Putamen (tissue), 1 donor: ENCODE measurements around the gene RDM1.

ENCODE experiments used
- DNase-seq: peaks from one replicate; pipeline ENCODE4 v3.0.0-alpha.2; 2016; ENCODE audit warnings: low spot score

RDM1 gene

GRCh38 chr17:35932586-35932985, 2.0 kb upstream of the RDM1 start:
- DNase-seq = no peak

GRCh38 chr17:35931794-35932425, 1.3 kb upstream of the RDM1 start:
- no peak for DNase-seq

DNA sequence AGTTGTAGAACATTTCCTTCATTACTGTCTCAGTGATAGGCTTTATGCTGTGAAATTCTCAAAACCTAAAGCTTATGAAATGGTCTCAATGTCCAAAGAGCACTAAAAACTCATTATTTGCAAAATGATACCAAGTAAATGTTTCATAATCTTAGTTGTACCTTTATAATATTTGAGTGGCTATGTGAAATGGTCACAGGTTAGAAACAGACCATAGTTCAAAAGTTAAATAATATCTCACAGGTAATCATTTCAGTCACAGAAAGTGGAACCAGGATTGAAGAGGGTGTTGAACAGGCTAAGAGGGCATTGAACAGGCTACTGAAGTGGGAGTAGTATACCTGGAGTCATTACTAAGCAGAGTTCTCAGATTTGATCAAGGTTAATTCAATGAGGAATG, 2.9 kb downstream of the RDM1 start:
- DNase-seq = no peak

- no peak for DNase-seq
These were observed 6.9 kb downstream of the RDM1 start for GRCh38 chr17:35923609-35924114.

DNA sequence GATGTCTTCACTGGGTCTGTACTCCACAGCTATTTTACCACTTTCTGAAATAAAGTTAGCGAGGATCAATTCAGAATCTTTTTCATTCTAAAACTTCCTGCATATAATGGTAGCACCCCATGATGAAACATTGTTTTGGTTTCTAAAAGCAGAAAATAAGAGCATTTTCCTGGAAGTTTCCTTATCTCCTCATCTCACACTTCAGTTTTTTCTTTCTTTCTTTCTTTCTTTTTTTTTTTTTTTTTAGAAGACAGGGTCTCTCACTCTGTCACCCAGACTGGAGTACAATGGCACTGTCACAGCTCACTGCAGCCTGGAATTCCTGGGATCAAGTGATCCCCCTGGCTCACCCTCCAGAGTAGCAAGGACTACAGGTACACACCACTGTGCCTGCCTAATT, 10.3 kb downstream of the RDM1 start:
- no peak for DNase-seq

GRCh38 chr17:35918665-35919064, 11.9 kb downstream of the RDM1 start:
- DNase-seq = no peak

GRCh38 chr17:35917519-35918213, 12.9 kb downstream of the RDM1 start:
- no peak for DNase-seq

- no peak for DNase-seq
These were observed 15.2 kb downstream of the RDM1 start for GRCh38 chr17:35915153-35915964.

DNA sequence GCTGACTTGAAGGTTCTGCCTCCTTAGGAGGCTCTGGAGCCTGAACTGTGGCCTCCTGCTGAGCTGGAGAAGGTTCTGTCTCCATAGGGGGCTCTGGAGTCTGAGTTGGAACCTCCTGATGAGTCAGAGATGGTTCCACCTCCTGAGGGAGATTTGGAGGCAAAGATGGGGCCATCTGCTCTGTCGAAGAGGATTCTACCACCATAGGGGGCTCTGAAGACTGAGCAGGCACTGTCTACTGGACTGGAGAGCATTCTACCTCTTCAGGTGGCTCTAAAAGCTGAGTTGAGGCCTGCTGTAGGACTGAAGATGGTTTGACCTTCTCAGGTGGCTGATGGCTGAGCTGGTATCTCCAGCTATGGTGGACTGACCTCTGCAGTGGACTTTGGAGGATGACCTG, 16.2 kb downstream of the RDM1 start:
- no peak for DNase-seq

DNA sequence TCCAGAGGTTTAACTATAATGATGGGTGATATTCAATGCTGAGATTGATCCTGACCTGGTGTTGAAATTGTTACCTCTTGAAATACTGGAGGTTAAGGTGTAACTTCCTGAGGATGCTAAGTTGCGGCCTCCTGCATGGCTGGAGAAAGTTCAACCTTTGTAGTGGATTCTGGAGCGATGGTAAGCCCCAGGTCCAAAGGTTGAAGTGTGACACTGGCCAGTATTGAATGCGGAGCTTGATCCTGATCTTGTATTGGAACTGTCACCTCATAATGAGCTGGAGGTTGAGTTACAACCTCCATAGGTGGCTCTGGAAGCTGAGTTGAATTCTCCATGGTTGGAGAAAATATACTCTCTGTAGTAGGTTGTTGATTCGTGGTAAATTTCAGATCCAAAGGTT, 17.0 kb downstream of the RDM1 start:
- DNase-seq = no peak

DNA sequence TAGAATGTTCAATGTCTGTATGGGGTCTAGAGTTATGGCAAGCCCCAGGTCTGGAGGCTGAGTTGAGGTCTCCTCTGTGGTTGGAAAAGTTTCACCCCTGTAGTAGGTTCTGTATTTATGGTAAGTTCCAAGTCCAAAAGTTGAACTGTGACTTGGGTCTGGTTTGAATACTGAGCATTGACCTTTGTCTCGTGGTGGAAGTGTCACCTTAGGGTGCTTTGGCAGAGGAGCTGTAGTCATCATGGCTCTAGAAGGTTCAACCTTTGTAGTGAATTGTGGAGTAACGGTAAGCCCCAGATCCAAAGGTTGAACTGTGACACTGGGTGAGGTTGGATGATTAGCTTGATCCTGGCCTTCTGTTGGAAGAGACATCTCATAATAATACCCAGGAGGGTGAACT, 17.6 kb downstream of the RDM1 start:
- DNase-seq = no peak

GRCh38 chr17:35912339-35912912, 18.1 kb downstream of the RDM1 start:
- no peak for DNase-seq

GRCh38 chr17:35909408-35909807, 21.2 kb downstream of the RDM1 start:
- DNase-seq = no peak

GRCh38 chr17:35907691-35908090, 22.9 kb downstream of the RDM1 start:
- DNase-seq = no peak

- no peak for DNase-seq
These were observed 23.5 kb downstream of the RDM1 start for GRCh38 chr17:35906926-35907637.

DNA sequence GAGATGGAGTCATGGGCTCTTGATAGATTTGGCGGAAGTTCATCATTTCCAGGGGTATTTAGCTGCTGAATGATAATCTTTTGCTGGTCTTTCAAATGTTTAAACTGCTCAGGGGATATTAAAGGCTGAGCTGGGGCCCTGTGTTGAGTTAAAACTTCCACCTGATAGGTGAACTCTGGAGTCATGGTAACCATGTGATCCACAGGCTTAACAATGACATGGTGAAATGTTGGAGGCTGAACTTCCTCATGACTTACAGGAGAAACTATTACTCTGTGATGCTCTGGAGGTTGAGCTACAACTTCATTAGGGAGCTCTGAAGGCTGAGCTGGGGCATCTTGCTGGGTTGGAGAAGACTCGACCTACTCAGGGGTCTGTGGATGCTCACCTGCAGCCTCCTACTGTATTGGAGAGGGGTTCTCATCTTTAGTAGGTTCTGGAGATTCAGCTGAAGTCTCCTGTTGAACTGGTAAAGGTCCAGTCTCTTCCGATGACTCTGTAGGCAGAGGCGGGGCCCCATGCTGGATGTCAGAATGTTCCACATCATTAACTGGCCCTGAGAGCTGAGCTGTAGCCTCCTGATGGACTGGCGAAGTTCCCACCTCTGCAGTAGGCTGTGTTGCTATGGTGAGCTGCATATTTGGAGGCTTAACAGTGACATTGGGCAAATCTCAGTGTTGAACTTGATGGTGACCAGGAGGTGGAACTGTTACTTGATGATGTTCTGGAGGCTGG, 24.2 kb downstream of the RDM1 start:
- DNase-seq = no peak

- DNase-seq = no peak
These were observed 27.1 kb downstream of the RDM1 start for GRCh38 chr17:35903451-35903850.

DNA sequence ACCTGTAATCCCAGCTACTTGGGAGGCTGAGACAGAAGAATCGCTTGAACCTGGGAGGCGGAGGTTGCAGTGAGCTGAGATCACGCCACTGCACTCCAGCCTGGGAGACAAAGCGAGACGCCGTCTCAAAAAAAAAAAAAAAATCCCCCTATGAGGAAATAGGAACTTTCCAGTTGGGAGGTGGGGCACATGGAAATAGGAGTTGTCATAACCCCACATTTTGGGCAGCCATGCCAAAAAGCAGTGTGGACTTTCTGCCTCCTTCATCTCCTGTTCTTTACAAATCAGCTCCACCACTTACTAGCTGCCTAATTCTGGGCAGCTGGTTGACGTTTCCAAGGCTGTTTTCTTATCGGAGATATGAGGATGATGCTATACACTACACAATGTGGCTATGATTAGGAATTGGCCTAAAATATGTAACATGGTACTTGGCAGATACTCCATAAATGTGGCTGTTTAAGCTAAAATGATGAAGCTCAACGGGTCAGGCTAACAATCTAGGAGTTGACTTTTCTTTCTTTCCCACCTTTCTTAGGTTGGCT, 28.9 kb downstream of the RDM1 start:
- no peak for DNase-seq

- DNase-seq = no peak
These were observed 29.7 kb downstream of the RDM1 start for GRCh38 chr17:35900708-35901480.

DNA sequence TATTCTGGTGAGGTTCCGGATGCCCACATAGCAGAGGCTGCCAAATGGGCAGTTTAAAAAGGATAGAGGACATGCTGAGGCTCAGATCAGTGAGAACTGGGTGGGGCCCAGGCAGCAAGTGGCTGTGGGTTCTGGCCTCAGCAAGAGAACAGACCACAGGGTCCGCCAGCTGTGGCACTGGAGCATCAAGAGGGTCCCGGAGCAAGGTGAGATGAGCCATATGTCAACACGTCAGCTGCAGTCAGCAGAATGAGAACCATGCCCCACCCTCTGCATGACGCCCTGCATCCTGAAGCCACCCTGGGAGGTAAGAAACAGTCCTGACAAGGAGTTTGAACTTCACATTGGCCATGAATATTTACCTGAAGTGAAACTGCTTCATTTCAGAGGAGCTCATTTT, 30.3 kb downstream of the RDM1 start:
- no peak for DNase-seq
